Smooth muscle cell (in vitro differentiated cells): Measurements from ENCODE around the gene TGFBRAP1. TPM values are rescaled to one million over a fixed set of nuclear protein-coding genes. Genes with fewer than 3 reads are reported as not detected.

Source experiments
- DNase-seq: peaks from one replicate; lab custom pipeline; 2025; ENCODE audit not compliant: unreplicated experiment; lab: John Stamatoyannopoulos, UW
- H2AFZ ChIP-seq: fragments of 200-600 bp; sonication (generic); 2 replicates; pipeline ENCODE4 v1.6.0; 2016; ENCODE audit warnings: antibody characterized with exemption, low read depth, mild to moderate bottlenecking
- H3F3A ChIP-seq: fragments of 200-600 bp; sonication (generic); 2 replicates; pipeline ENCODE4 v1.6.0; 2017; ENCODE audit warnings: antibody characterized with exemption, low read depth
- H3K27ac ChIP-seq: fragments of 200-600 bp; sonication (generic); 2 replicates; pipeline ENCODE4 v1.5.1; 2016; ENCODE audit warnings: low read depth, mild to moderate bottlenecking
- H3K27me3 ChIP-seq: fragments of 200-600 bp; sonication (generic); 2 replicates; pipeline ENCODE4 v1.6.1; 2016; ENCODE audit warnings: low read depth, mild to moderate bottlenecking
- H3K36me3 ChIP-seq: fragments of 200-600 bp; sonication (generic); 2 replicates; pipeline ENCODE4 v1.5.1; 2016; ENCODE audit warnings: low read depth
- H3K4me1 ChIP-seq: fragments of 200-600 bp; sonication (generic); 2 replicates; pipeline ENCODE4 v1.5.1; 2016; ENCODE audit warnings: low read depth
- H3K4me2 ChIP-seq: fragments of 200-600 bp; sonication (generic); 2 replicates; pipeline ENCODE4 v1.6.0; 2016; ENCODE audit warnings: mild to moderate bottlenecking
- H3K4me3 ChIP-seq: fragments of 200-600 bp; sonication (generic); 2 replicates; pipeline ENCODE4 v1.5.1; 2016; ENCODE audit warnings: mild to moderate bottlenecking
- H3K79me2 ChIP-seq: fragments of 200-600 bp; sonication (generic); 2 replicates; pipeline ENCODE4 v1.6.0; 2016; ENCODE audit warnings: low read depth, mild to moderate bottlenecking
- H3K9ac ChIP-seq: fragments of 200-600 bp; sonication (generic); 2 replicates; pipeline ENCODE4 v1.6.0; 2016; ENCODE audit warnings: low read depth
- H3K9me3 ChIP-seq: fragments of 200-600 bp; sonication (generic); replicated peaks from 2 replicates; pipeline ENCODE4 v1.5.1; 2016; ENCODE audit warnings: low read depth
- H4K20me1 ChIP-seq: fragments of 200-600 bp; sonication (generic); 2 replicates; pipeline ENCODE4 v1.6.0; 2016; ENCODE audit warnings: low read depth
- WGBS: methylation state at CpG from one replicate; pipeline ENCODE4 v1.1.7; 2016; ENCODE audit warnings: low lambda C conversion rate; 5-methylcytosine and 5-hydroxymethylcytosine counted together
- polyA plus RNA-seq: library from polyadenylated mRNA; unstranded; fragments of >200 nt; fragmentation: Nextera tagmentation; extraction: Ambion mirVana; gene quantifications from 2 replicates; pipeline ENCODE4 v1.2.1, GENCODE V29; 2016
- total RNA-seq: library from RNA; depleted of rRNA; stranded (reverse); fragments of >200 nt; gene quantifications from 2 replicates; pipeline ENCODE4 v1.2.3, GENCODE V29; 2014
- TF ChIP-seq, protein P1 (sequence below): fragments of 200-600 bp; sonication (generic); IDR thresholded peaks from 2 replicates; pipeline ENCODE4 v1.5.1; 2017; ENCODE audit warnings: borderline replicate concordance, mild to moderate bottlenecking, antibody characterized with exemption; ENCODE audit not compliant: insufficient read depth, poor library complexity, severe bottlenecking

TGFBRAP1 gene
- total and polyA plus RNA-seq, 2 experiments from 2014 or later = 8.9 to 10.5 TPM

DNA sequence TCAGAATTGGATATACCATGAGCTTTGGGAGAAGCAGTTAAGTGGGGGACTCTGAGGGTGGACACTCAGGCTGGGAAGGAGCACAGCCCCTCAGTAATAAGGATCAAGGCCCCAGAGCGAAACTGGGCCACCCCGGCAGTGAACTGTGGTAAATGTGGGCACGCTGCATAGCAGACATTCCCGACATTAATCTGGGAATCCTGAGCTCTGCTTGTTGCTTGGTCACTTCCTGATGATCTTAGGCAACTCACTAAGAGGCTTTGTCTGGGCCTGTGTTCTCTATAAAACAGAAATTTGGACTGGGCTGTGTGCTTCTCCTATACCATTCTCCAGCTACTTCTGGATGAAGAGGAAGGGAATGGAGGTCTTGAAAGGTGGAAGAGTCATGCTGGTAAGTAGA lies 4.8 kb downstream of the TGFBRAP1 start:
- WGBS = 2% methylated on average over 4 of the region's 4 CpGs
- TF ChIP-seq, protein P1, sequence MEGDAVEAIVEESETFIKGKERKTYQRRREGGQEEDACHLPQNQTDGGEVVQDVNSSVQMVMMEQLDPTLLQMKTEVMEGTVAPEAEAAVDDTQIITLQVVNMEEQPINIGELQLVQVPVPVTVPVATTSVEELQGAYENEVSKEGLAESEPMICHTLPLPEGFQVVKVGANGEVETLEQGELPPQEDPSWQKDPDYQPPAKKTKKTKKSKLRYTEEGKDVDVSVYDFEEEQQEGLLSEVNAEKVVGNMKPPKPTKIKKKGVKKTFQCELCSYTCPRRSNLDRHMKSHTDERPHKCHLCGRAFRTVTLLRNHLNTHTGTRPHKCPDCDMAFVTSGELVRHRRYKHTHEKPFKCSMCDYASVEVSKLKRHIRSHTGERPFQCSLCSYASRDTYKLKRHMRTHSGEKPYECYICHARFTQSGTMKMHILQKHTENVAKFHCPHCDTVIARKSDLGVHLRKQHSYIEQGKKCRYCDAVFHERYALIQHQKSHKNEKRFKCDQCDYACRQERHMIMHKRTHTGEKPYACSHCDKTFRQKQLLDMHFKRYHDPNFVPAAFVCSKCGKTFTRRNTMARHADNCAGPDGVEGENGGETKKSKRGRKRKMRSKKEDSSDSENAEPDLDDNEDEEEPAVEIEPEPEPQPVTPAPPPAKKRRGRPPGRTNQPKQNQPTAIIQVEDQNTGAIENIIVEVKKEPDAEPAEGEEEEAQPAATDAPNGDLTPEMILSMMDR = no peak
- no peak overlapping the region for H3K4me3 ChIP-seq
- peak overlapping the region; percentile 91 for H3K9ac ChIP-seq
- H3K4me1 ChIP-seq = peaks cover 20% of the 10 kb centered on the region
- H3K79me2 ChIP-seq = peaks cover 69% of the 10 kb centered on the region
- peak overlapping the region; percentile 80 for H3K4me2 ChIP-seq
- H3K27ac ChIP-seq = peak overlapping the region; percentile 99
- no peaks in the 10 kb centered on the region for H3K36me3 ChIP-seq
- H3K27me3 ChIP-seq = no peaks in the 10 kb centered on the region
- peaks cover 14% of the 10 kb centered on the region for H3F3A ChIP-seq
- peaks cover 19% of the 10 kb centered on the region for H4K20me1 ChIP-seq
- DNase-seq = no peak
- no peaks in the 10 kb centered on the region for H3K9me3 ChIP-seq
- H2AFZ ChIP-seq = no peak overlapping the region

DNA sequence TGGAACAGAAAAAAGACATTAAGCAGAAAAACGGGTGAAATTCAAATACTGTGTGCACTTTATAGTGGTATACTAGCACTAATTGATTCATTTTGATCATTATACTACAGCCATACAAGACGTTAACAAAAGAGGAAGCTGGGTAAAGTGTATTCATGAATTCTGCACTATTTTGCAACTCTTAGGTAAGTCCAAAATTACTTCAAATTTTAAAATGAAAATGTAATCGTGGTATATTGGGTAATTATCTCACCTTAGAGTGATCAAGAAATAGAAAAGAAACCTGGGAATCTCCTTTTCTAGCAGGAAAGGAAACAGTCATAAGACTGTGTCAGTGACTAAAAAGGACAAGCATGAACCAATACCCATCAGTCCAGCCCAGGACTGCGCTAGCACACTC lies 5.4 kb downstream of the TGFBRAP1 start:
- 85% methylated on average over 4 of the region's 4 CpGs for WGBS
- no peaks in the 10 kb centered on the region for H3K27me3 ChIP-seq
- H3K36me3 ChIP-seq = no peaks in the 10 kb centered on the region
- H3K79me2 ChIP-seq = peaks cover 72% of the 10 kb centered on the region
- H3K9ac ChIP-seq = peak overlapping the region; percentile 85
- peak overlapping the region; percentile 80 for H3K4me2 ChIP-seq
- peaks cover 14% of the 10 kb centered on the region for H3F3A ChIP-seq
- H4K20me1 ChIP-seq = peaks cover 23% of the 10 kb centered on the region
- no peak overlapping the region for H2AFZ ChIP-seq
- TF ChIP-seq, protein P1 = no peak
- peak overlapping the region; percentile 99 for H3K27ac ChIP-seq
- no peak for DNase-seq
- H3K4me1 ChIP-seq = peaks cover 20% of the 10 kb centered on the region
- H3K4me3 ChIP-seq = no peak overlapping the region
- H3K9me3 ChIP-seq = no peaks in the 10 kb centered on the region

DNA sequence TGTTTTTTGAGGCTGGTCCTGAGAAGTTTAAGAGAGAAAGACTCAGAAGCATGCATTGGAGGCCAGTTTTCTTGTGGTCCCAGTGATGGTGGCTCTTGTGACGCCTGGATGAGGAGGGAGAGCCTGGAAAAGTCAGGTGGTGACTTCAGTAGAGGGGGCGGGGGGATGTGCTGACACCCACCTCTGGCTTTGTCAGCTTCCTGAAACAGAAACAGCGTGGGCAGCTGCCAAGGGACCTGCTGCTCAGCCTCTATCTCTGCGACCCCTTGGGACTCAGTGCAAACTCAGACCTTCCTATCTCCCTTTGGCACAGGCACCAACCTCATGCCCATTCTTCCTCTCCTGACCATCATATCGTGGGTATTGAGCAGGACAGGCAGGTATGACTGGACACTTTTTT lies 6.4 kb downstream of the TGFBRAP1 start:
- Histone ChIP-seq H2AFZ (no peak overlapping the region), H3K4me3 (no peak overlapping the region), H3K27ac (peak overlapping the region; percentile 99), H3K27me3 (no peaks in the 10 kb centered on the region), H3K4me2 (peak overlapping the region; percentile 80), H3F3A (peaks cover 14% of the 10 kb centered on the region), H4K20me1 (peaks cover 33% of the 10 kb centered on the region), H3K9ac (no peak overlapping the region), H3K4me1 (peaks cover 20% of the 10 kb centered on the region), H3K79me2 (peaks cover 72% of the 10 kb centered on the region), H3K36me3 (no peaks in the 10 kb centered on the region), H3K9me3 (no peaks in the 10 kb centered on the region)
- no peak for DNase-seq
- TF ChIP-seq, protein P1 = no peak
- WGBS = 75% methylated on average over 5 of the region's 5 CpGs
